Naive thymus-derived CD8-positive, alpha-beta T cell (primary cell): ENCODE results near the gene ATRIP. TPM values are rescaled to one million over a fixed set of nuclear protein-coding genes. Genes with fewer than 3 reads are reported as not detected.

Source experiments
- ATAC-seq, 2 donors: fragments of 150-1000 bp; cut with Tn5 transposase in 1 of 2; sonication (Bioruptor Pico), chemical (Tn5 transposase) in 1 of 2; 1 replicate in 1 of 2; 2 replicates in 1 of 2; pipeline ENCODE4 v1.10.0; 2021; ENCODE audit warnings: mild to moderate bottlenecking in 2 of 2, moderate library complexity in 2 of 2
- POLR2A ChIA-PET: fragments of 350-600 bp; sonication (Branson Sonifier 250); formaldehyde crosslinking; loops from one replicate; lab custom pipeline; 2021; ENCODE audit warnings: antibody characterized with exemption; lab: Charles Lee
- DNase-seq, 10 donors: peaks; one replicate each; pipeline versions ENCODE4 v3.0.0 to v3.0.0-alpha.2; 2020 to 2022
- H3K27ac Mint-ChIP-seq, 10 donors: one replicate each; pipeline ENCODE4 v1.8.0; 2020 to 2022; ENCODE audit warnings: mild to moderate bottlenecking in 10 of 10, mixed read lengths in 10 of 10, moderate library complexity in 4 of 10, inconsistent platforms in 1 of 10
- H3K27me3 Mint-ChIP-seq, 5 donors: one replicate each; pipeline ENCODE4 v1.8.0; 2021 to 2022; ENCODE audit warnings: mixed read lengths in 5 of 5
- H3K36me3 Mint-ChIP-seq, 3 donors: one replicate each; pipeline ENCODE4 v1.8.0; 2020 to 2022; ENCODE audit warnings: mixed read lengths in 3 of 3, mild to moderate bottlenecking in 2 of 3, inconsistent platforms in 1 of 3
- H3K4me1 Mint-ChIP-seq, 4 donors: one replicate each; pipeline ENCODE4 v1.8.0; 2021 to 2022; ENCODE audit warnings: mixed read lengths in 4 of 4
- H3K4me3 Mint-ChIP-seq, 10 donors: one replicate each; pipeline ENCODE4 v1.8.0; 2020 to 2022; ENCODE audit warnings: mild to moderate bottlenecking in 10 of 10, mixed read lengths in 10 of 10, moderate library complexity in 6 of 10, inconsistent platforms in 1 of 10
- H3K9me3 Mint-ChIP-seq, 9 donors: one replicate each; pipeline ENCODE4 v1.8.0; 2020 to 2022; ENCODE audit warnings: mixed read lengths in 9 of 9, mild to moderate bottlenecking in 3 of 9, inconsistent platforms in 1 of 9, moderate library complexity in 1 of 9
- polyA plus RNA-seq, 3 donors: library from polyadenylated mRNA; unstranded; fragments of 300-500 nt; fragmentation: Illumina TruSeq; gene quantifications; one replicate each; pipeline ENCODE4 v1.2.3, GENCODE V29; 2021
- total RNA-seq, 8 experiments: library from RNA in 2 of 8; stranded (reverse) in 2 of 8; gene quantifications; one replicate each; pipeline ENCODE4 v1.2.3 and lab custom pipeline; 2021 to 2026

Gene ATRIP
- total and polyA plus RNA-seq, 5 experiments from 2014 or later = 8.9 to 17.5 (median 13.2) TPM

- ATAC-seq = no peak
- no peaks in the 10 kb centered on the region for H3K9me3 Mint-ChIP-seq
- peaks cover 0 to 2% (median 0%) of the 10 kb centered on the region in 3 donors for H3K36me3 Mint-ChIP-seq
- peak overlapping the region in 1 of 10 donors; percentile 61 for H3K27ac Mint-ChIP-seq
- peaks cover 0 to 2% (median 0%) of the 10 kb centered on the region in 5 donors for H3K27me3 Mint-ChIP-seq
- peak in 1 of 10 donors; percentile 55 for DNase-seq
- H3K4me3 Mint-ChIP-seq = peak overlapping the region; percentile 47 to 88 (median 65)
- peaks cover 3 to 13% (median 9%) of the 10 kb centered on the region in 4 donors for H3K4me1 Mint-ChIP-seq
- POLR2A ChIA-PET = interaction anchor here (1.4 kb wide), 1 partner anchor 86 kb away, joined by 3 read pairs; no protein-coding TSS in a partner anchor
These were observed 17.8 kb upstream of the ATRIP start for GRCh38 chr3:48428572-48429316.

- Mint-ChIP-seq H3K9me3 (no peaks in the 10 kb centered on the region), H3K27ac (peak overlapping the region in 4 of 10 donors; percentile 19 to 88 (median 68)), H3K4me3 (peak overlapping the region in 9 of 10 donors; percentile 77 to 89 (median 84)), H3K27me3 (peaks cover 0 to 2% (median 0%) of the 10 kb centered on the region in 5 donors), H3K4me1 (peaks cover 3 to 17% (median 12%) of the 10 kb centered on the region in 4 donors), H3K36me3 (peaks cover 0 to 8% (median 1%) of the 10 kb centered on the region in 3 donors)
- DNase-seq = peak; percentile 31 to 82 (median 60)
- ATAC-seq = peak; percentile 73 to 80
- POLR2A ChIA-PET = interaction anchor here (1.4 to 2.7 kb wide), 2 partner anchors 10 to 85 kb away, joined by 3 to 13 read pairs; partner anchors contain the start of genes CCDC51 and TMA7
These were observed 17.1 kb upstream of the ATRIP start for GRCh38 chr3:48429317-48429959.

- DNase-seq = peak in 3 of 10 donors; percentile 11 to 61 (median 17)
- H3K4me3 Mint-ChIP-seq = peak within 1 kb of the TSS; percentile 72 to 89 (median 84)
- peaks cover 0 to 8% (median 1%) of the 10 kb centered on the region in 3 donors for H3K36me3 Mint-ChIP-seq
- H3K4me1 Mint-ChIP-seq = peaks cover 3 to 22% (median 14%) of the 10 kb centered on the region in 4 donors
- no peaks in the 10 kb centered on the region for H3K9me3 Mint-ChIP-seq
- peaks cover 0 to 2% (median 0%) of the 10 kb centered on the region in 5 donors for H3K27me3 Mint-ChIP-seq
- POLR2A ChIA-PET = interaction anchor here (0.5 to 2.7 kb wide), 3 partner anchors 10 to 124 kb away, joined by 3 to 13 read pairs (median 3); partner anchors contain the start of genes ATRIP, CCDC51 and TMA7
- H3K27ac Mint-ChIP-seq = peak within 1 kb of the TSS in 8 of 10 donors; percentile 19 to 88 (median 54)
- ATAC-seq = peak; percentile 23 to 31
These were observed 16.4 kb upstream of the ATRIP start, which contains the start of gene PLXNB1 for GRCh38 chr3:48429960-48430707. TSS of gene PLXNB1 (minus strand) at chr3:48430086. CDS start at chr3:48424611, 5,475 bp downstream.

- peaks cover 0 to 2% (median 0%) of the 10 kb centered on the region in 5 donors for H3K27me3 Mint-ChIP-seq
- H3K4me3 Mint-ChIP-seq = peak overlapping the region; percentile 72 to 89 (median 84)
- H3K4me1 Mint-ChIP-seq = peaks cover 6 to 22% (median 15%) of the 10 kb centered on the region in 4 donors
- POLR2A ChIA-PET = interaction anchor here (0.5 to 2.7 kb wide), 4 partner anchors 9 to 124 kb away, joined by 3 to 13 read pairs (median 4); partner anchors contain the start of genes ATRIP, CCDC51 and TMA7
- no peak for ATAC-seq
- peaks cover 0 to 8% (median 1%) of the 10 kb centered on the region in 3 donors for H3K36me3 Mint-ChIP-seq
- H3K27ac Mint-ChIP-seq = peak overlapping the region in 3 of 10 donors; percentile 19 to 42 (median 35)
- H3K9me3 Mint-ChIP-seq = no peaks in the 10 kb centered on the region
- no peak for DNase-seq
These were observed 15.8 kb upstream of the ATRIP start for GRCh38 chr3:48430708-48431101.

GRCh38 chr3:48431224-48432029 is 15.1 kb upstream of the ATRIP start:
- Mint-ChIP-seq H3K9me3 (no peaks in the 10 kb centered on the region), H3K27me3 (peaks cover 0 to 2% (median 0%) of the 10 kb centered on the region in 5 donors), H3K4me3 (peak overlapping the region; percentile 42 to 89 (median 84)), H3K36me3 (peaks cover 0 to 8% (median 1%) of the 10 kb centered on the region in 3 donors), H3K4me1 (peaks cover 6 to 22% (median 15%) of the 10 kb centered on the region in 4 donors), H3K27ac (peak overlapping the region in 3 of 10 donors; percentile 35 to 62 (median 36))
- POLR2A ChIA-PET = interaction anchor here (0.9 to 2.7 kb wide), 2 partner anchors 8 to 12 kb away, joined by 5 to 13 read pairs; partner anchors contain the start of genes CCDC51 and TMA7
- DNase-seq (no peak), ATAC-seq (no peak)

GRCh38 chr3:48432411-48433371 is 13.8 kb upstream of the ATRIP start:
- Mint-ChIP-seq H3K36me3 (peaks cover 0 to 8% (median 1%) of the 10 kb centered on the region in 3 donors), H3K4me1 (peaks cover 6 to 22% (median 16%) of the 10 kb centered on the region in 4 donors), H3K27ac (no peak overlapping the region), H3K4me3 (peak overlapping the region in 1 of 10 donors; percentile 50), H3K27me3 (peaks cover 0 to 2% (median 0%) of the 10 kb centered on the region in 5 donors), H3K9me3 (no peaks in the 10 kb centered on the region)
- no peak for ATAC-seq
- peak in 1 of 10 donors; percentile 41 for DNase-seq
- POLR2A ChIA-PET = no interaction called here

GRCh38 chr3:48433472-48434118 is 12.9 kb upstream of the ATRIP start:
- POLR2A ChIA-PET = interaction anchor here (1.1 to 1.3 kb wide), 3 partner anchors 13 to 160 kb away, joined by 3 to 5 read pairs (median 4); partner anchors contain the start of gene ATRIP
- H3K27me3 Mint-ChIP-seq = peaks cover 0 to 2% (median 0%) of the 10 kb centered on the region in 5 donors

GRCh38 chr3:48434591-48435222 is 11.8 kb upstream of the ATRIP start:
- Mint-ChIP-seq H3K27me3 (peaks cover 0 to 2% (median 0%) of the 10 kb centered on the region in 5 donors), H3K4me1 (peaks cover 13 to 33% (median 31%) of the 10 kb centered on the region in 4 donors), H3K27ac (peak overlapping the region in 2 of 10 donors; percentile 20 to 21), H3K4me3 (no peak overlapping the region), H3K36me3 (peaks cover 0 to 8% (median 1%) of the 10 kb centered on the region in 3 donors), H3K9me3 (no peaks in the 10 kb centered on the region)
- ATAC-seq (no peak), DNase-seq (peak in 1 of 10 donors; percentile 61)
- POLR2A ChIA-PET = interaction anchor here (1.1 to 1.3 kb wide), 3 partner anchors 12 to 161 kb away, joined by 3 to 5 read pairs (median 4); partner anchors contain the start of gene ATRIP

More at GRCh38 chr3:48433472-48434118, 12.9 kb upstream of the ATRIP start:
- Mint-ChIP-seq H3K9me3 (no peaks in the 10 kb centered on the region), H3K36me3 (peaks cover 0 to 8% (median 1%) of the 10 kb centered on the region in 3 donors), H3K27ac (peak overlapping the region in 1 of 10 donors; percentile 17), H3K4me3 (no peak overlapping the region), H3K4me1 (peaks cover 9 to 23% (median 23%) of the 10 kb centered on the region in 4 donors)
- DNase-seq (peak in 1 of 10 donors; percentile 41), ATAC-seq (no peak)

- ATAC-seq (no peak), DNase-seq (peak in 1 of 10 donors; percentile 26)
- H3K27me3 Mint-ChIP-seq = no peaks in the 10 kb centered on the region
- no peaks in the 10 kb centered on the region for H3K9me3 Mint-ChIP-seq
- H3K27ac Mint-ChIP-seq = peak overlapping the region in 2 of 10 donors; percentile 18 to 20
- no peak overlapping the region for H3K4me3 Mint-ChIP-seq
- peaks cover 0 to 10% (median 1%) of the 10 kb centered on the region in 3 donors for H3K36me3 Mint-ChIP-seq
- peaks cover 15 to 35% (median 32%) of the 10 kb centered on the region in 4 donors for H3K4me1 Mint-ChIP-seq
- POLR2A ChIA-PET = interaction anchor here (1.1 to 2.8 kb wide), 6 partner anchors 11 to 73 kb away, joined by 3 to 13 read pairs (median 10); partner anchors contain the start of genes ATRIP and SHISA5
These were observed 11.3 kb upstream of the ATRIP start for GRCh38 chr3:48435223-48435595.
